ENCODE data around the gene RASSF8. TPM values are rescaled to one million over a fixed set of nuclear protein-coding genes. Genes with fewer than 3 reads are reported as not detected.

Gene RASSF8
- total RNA-seq, 4 donors from 2014 or later: 13.1 to 332 (median 23.5) TPM

GRCh38 chr12:25995906-25996305 lies 37.4 kb downstream of the RASSF8 start:
- Histone ChIP-seq H3K27ac (peak overlapping the region; percentile 3 to 67 (median 48)), H3K4me3 (no peak overlapping the region), H3K27me3 (no peaks in the 10 kb centered on the region), H3K36me3 (no peaks in the 10 kb centered on the region), H3K4me1 (peaks cover 0 to 26% (median 0%) of the 10 kb centered on the region in 4 donors), H3K9me3 (no peaks in the 10 kb centered on the region)
- intact Hi-C loops (cut with DNase I; ENCODE audit: low total_unique reads): no loop called here
- no peak for DNase-seq
- 75 to 87% methylated on average over 2 of the region's 2 CpGs for WGBS, 2 donors (ENCODE audit: low coverage in 1 of 2)
- TF ChIP-seq EP300 (IDR thresholded peaks at IDR 0.05; ENCODE audit: low read depth) (no peak), CTCF (IDR thresholded peaks at IDR 0.05) (no peak), POLR2AphosphoS5 (IDR thresholded peaks at IDR 0.05) (no peak), POLR2A (IDR thresholded peaks at IDR 0.05) (no peak)
- in situ Hi-C loops (cut with MboI; ENCODE audit: low pct_ligation_motif_present in 1 of 4, low pct_unique_long_range_greater_than_20kb in 1 of 4, low sequenced_read_pairs in 3 of 4): no loop called here

- in situ Hi-C loops (cut with MboI; ENCODE audit: low pct_ligation_motif_present in 1 of 4, low pct_unique_long_range_greater_than_20kb in 1 of 4, low sequenced_read_pairs in 3 of 4) (no loop called here), intact Hi-C loops (cut with DNase I; ENCODE audit: low total_unique reads) (no loop called here)
- Histone ChIP-seq H3K27me3 (no peaks in the 10 kb centered on the region), H3K4me3 (no peak overlapping the region), H3K27ac (peak overlapping the region in 3 of 4 donors; percentile 3 to 67 (median 44)), H3K36me3 (no peaks in the 10 kb centered on the region), H3K4me1 (peaks cover 0 to 26% (median 0%) of the 10 kb centered on the region in 4 donors), H3K9me3 (no peaks in the 10 kb centered on the region)
- 89 to 90% methylated on average over 1 of the region's 1 CpG for WGBS, 2 donors (ENCODE audit: low coverage in 1 of 2)
- DNase-seq: no peak
- TF ChIP-seq CTCF (IDR thresholded peaks at IDR 0.05) (no peak), POLR2AphosphoS5 (IDR thresholded peaks at IDR 0.05) (no peak), POLR2A (IDR thresholded peaks at IDR 0.05) (no peak), EP300 (IDR thresholded peaks at IDR 0.05; ENCODE audit: low read depth) (no peak)
Measured at GRCh38 chr12:25996677-25997076, 38.2 kb downstream of the RASSF8 start.

- H3K27me3 ChIP-seq: no peaks in the 10 kb centered on the region
- no peaks in the 10 kb centered on the region for H3K9me3 ChIP-seq
- 60% methylated on average over 6 of the region's 6 CpGs for WGBS, 2 donors (ENCODE audit: low coverage in 1 of 2)
- intact Hi-C loops (cut with DNase I; ENCODE audit: low total_unique reads): no loop called here
- no peaks in the 10 kb centered on the region for H3K36me3 ChIP-seq
- no peak for TF ChIP-seq EP300 (IDR thresholded peaks at IDR 0.05; ENCODE audit: low read depth)
- peak in 1 of 3 donors; percentile 20 for TF ChIP-seq POLR2AphosphoS5 (IDR thresholded peaks at IDR 0.05)
- H3K4me1 ChIP-seq: peaks cover 0 to 26% (median 0%) of the 10 kb centered on the region in 4 donors
- in situ Hi-C loops (cut with MboI; ENCODE audit: low pct_ligation_motif_present in 1 of 4, low pct_unique_long_range_greater_than_20kb in 1 of 4, low sequenced_read_pairs in 3 of 4): no loop called here
- peak overlapping the region; percentile 3 to 67 (median 32) for H3K27ac ChIP-seq
- no peak for DNase-seq
- no peak overlapping the region for H3K4me3 ChIP-seq
Measured at GRCh38 chr12:25997201-25997963, 38.9 kb downstream of the RASSF8 start.

- Histone ChIP-seq H3K36me3 (no peaks in the 10 kb centered on the region), H3K4me1 (peaks cover 0 to 11% (median 0%) of the 10 kb centered on the region in 4 donors), H3K27me3 (no peaks in the 10 kb centered on the region), H3K4me3 (no peak overlapping the region), H3K9me3 (no peaks in the 10 kb centered on the region), H3K27ac (no peak overlapping the region)
- no peak for DNase-seq
- intact Hi-C loops (cut with DNase I; ENCODE audit: low total_unique reads): no loop called here
- TF ChIP-seq POLR2AphosphoS5 (IDR thresholded peaks at IDR 0.05) (no peak), CTCF (IDR thresholded peaks at IDR 0.05) (no peak), POLR2A (IDR thresholded peaks at IDR 0.05) (no peak), EP300 (IDR thresholded peaks at IDR 0.05; ENCODE audit: low read depth) (no peak)
- 43 to 82% methylated on average over 1 to 4 of the region's 4 CpGs for WGBS, 2 donors (ENCODE audit: low coverage in 1 of 2)
- in situ Hi-C loops (cut with MboI; ENCODE audit: low pct_ligation_motif_present in 1 of 4, low pct_unique_long_range_greater_than_20kb in 1 of 4, low sequenced_read_pairs in 3 of 4): loop anchor here in 2 of 4 donors (25.0 kb wide), 1 partner anchor 564 kb away; no protein-coding TSS in a partner anchor
Measured at GRCh38 chr12:26000898-26001297, 42.4 kb downstream of the RASSF8 start.
